K562 (cell line): Measurements from ENCODE around the gene HBG1. TPM values are rescaled to one million over a fixed set of nuclear protein-coding genes. Genes with fewer than 3 reads are reported as not detected.

Source experiments
- ATAC-seq: fragments of 200-7000 bp; cut with Tn5 transposase; 3 replicates; pipeline ENCODE4 v1.9.1; 2020; ENCODE audit warnings: moderate library complexity
- BruUV-seq: library from RNA; stranded (reverse); fragments of 400-500 nt; replicated peaks from 2 replicates; lab custom pipeline; 2021; lab: Mats Ljungman, UMichigan
- CTCF ChIA-PET: fragments of 300-600 bp; formaldehyde crosslinking; extraction: SDS; loops from one replicate; lab custom pipeline; 2021; ENCODE audit warnings: low intra/inter-chr PET ratio; lab: Yijun Ruan, JAX
- POLR2A ChIA-PET: fragments of 300-600, 350-650 bp; sonication (Branson Sonifier 250); formaldehyde crosslinking; extraction: SDS; loops from one replicate; lab custom pipeline; 2021; ENCODE audit warnings: antibody characterized with exemption, inconsistent platforms; lab: Yijun Ruan, JAX
- DNase-seq, 4 experiments: peaks; one replicate each; pipeline versions ENCODE4 v3.0.0 to v3.0.0-alpha.2; 2011 to 2018; ENCODE audit warnings: low spot score in 3 of 4, mixed read lengths in 3 of 4; ENCODE audit errors: extremely low read depth in 1 of 4
- FAIRE-seq: peaks from 2 replicates; lab custom pipeline; 2011; peaks lifted over from hg19 to GRCh38; lab: Jason Lieb, UNC
- H2AFZ ChIP-seq: 2 replicates; pipeline ENCODE4 v1.6.0; 2011; ENCODE audit warnings: low read depth, low read length, control low read depth, inconsistent platforms
- H3K27ac ChIP-seq: fragments of 200-600 bp; 3 replicates; pipeline ENCODE4 v1.8.0; 2011; ENCODE audit warnings: low read depth, mild to moderate bottlenecking, control low read depth, inconsistent platforms, low read length, moderate library complexity, mixed read lengths; ENCODE audit errors: extremely low read depth
- H3K27me3 ChIP-seq, 2 experiments: fragments of 300-600 bp in 1 of 2; 2 replicates in 1 of 2; 3 replicates in 1 of 2; pipeline versions ENCODE4 v1.6.0 to v1.8.0; 2011; ENCODE audit warnings: inconsistent platforms in 2 of 2, low read length in 2 of 2, mild to moderate bottlenecking in 1 of 2, mixed read lengths in 1 of 2, moderate library complexity in 1 of 2; ENCODE audit not compliant: control insufficient read depth in 2 of 2, insufficient read depth in 2 of 2
- H3K36me3 ChIP-seq: fragments of 300-600 bp; 3 replicates; pipeline ENCODE4 v1.8.0; 2011; ENCODE audit warnings: mild to moderate bottlenecking, low read length, inconsistent platforms; ENCODE audit not compliant: control insufficient read depth, insufficient read depth
- H3K4me1 ChIP-seq, 2 experiments: fragments of 200-600 bp in 1 of 2; replicated peaks in 1 of 2; 2 replicates in 1 of 2; 3 replicates in 1 of 2; pipeline versions ENCODE4 v1.5.1 to v1.8.0; 2011; ENCODE audit warnings: inconsistent platforms in 2 of 2, low read length in 2 of 2, mild to moderate bottlenecking in 1 of 2, mixed read lengths in 1 of 2, moderate library complexity in 1 of 2; ENCODE audit not compliant: control insufficient read depth in 2 of 2, insufficient read depth in 2 of 2
- H3K4me2 ChIP-seq: 2 replicates; pipeline ENCODE4 v1.6.1; 2011; ENCODE audit warnings: low read length, control low read depth, inconsistent platforms, mixed read lengths; ENCODE audit not compliant: insufficient read depth
- H3K4me3 ChIP-seq: fragments of 200-600 bp; sonication (generic), shearing (Covaris generic); 2 replicates; pipeline ENCODE4 v1.5.1; 2016; ENCODE audit warnings: control low read depth, inconsistent platforms
- H3K79me2 ChIP-seq: fragments of 200-600 bp; 3 replicates; pipeline ENCODE4 v1.8.0; 2011; ENCODE audit warnings: low read length, inconsistent platforms; ENCODE audit not compliant: control insufficient read depth, insufficient read depth
- H3K9ac ChIP-seq, 2 experiments: 2 replicates each; pipeline versions ENCODE4 v1.6.0 to v1.6.1; 2011; ENCODE audit warnings: low read depth in 2 of 2, low read length in 2 of 2, control low read depth in 1 of 2, inconsistent platforms in 1 of 2, mild to moderate bottlenecking in 1 of 2, mixed read lengths in 1 of 2; ENCODE audit not compliant: insufficient read depth in 1 of 2
- H3K9me1 ChIP-seq: one replicate; pipeline ENCODE4 v1.6.0; 2011; ENCODE audit warnings: inconsistent platforms, mild to moderate bottlenecking, low read length, moderate library complexity; ENCODE audit not compliant: control insufficient read depth, insufficient read depth
- H3K9me3 ChIP-seq: replicated peaks from 2 replicates; pipeline ENCODE4 v1.5.1; 2011; ENCODE audit warnings: low read depth, low read length, inconsistent platforms; ENCODE audit not compliant: control insufficient read depth, insufficient read depth
- H4K20me1 ChIP-seq: replicated peaks from 2 replicates; pipeline ENCODE4 v1.6.1; 2011; ENCODE audit warnings: low read length, inconsistent platforms, mixed read lengths; ENCODE audit not compliant: control insufficient read depth, insufficient read depth
- BCOR ChIP-seq: fragments of 450-650 bp; IDR thresholded peaks from 2 replicates; pipeline ENCODE4 v1.6.1; 2016
- COPS2 ChIP-seq: fragments of 450-650 bp; conservative IDR thresholded peaks from 2 replicates; pipeline ENCODE4 v1.6.1; 2016; ENCODE audit warnings: mild to moderate bottlenecking, moderate library complexity
- MXD1 ChIP-seq: fragments of 250-450 bp; sonication (Bioruptor Pico); IDR thresholded peaks from 2 replicates; pipeline ENCODE4 v1.8.0; 2021; ENCODE audit warnings: borderline replicate concordance, mild to moderate bottlenecking, moderate library complexity; ENCODE audit not compliant: poor library complexity, severe bottlenecking
- NR1H2 ChIP-seq: sonication (generic); formaldehyde crosslinking; IDR thresholded peaks from 2 replicates; pipeline ENCODE4 v1.4.0; 2020; ENCODE audit warnings: mild to moderate bottlenecking, missing genetic modification reagents
- RBBP5 ChIP-seq: fragments of 200-600 bp; sonication (generic); IDR thresholded peaks from 2 replicates; pipeline ENCODE4 v1.6.1; 2012; ENCODE audit warnings: borderline replicate concordance, mild to moderate bottlenecking, low read length, control low read depth, inconsistent platforms; ENCODE audit not compliant: insufficient read depth, poor library complexity, severe bottlenecking
- SP2 ChIP-seq: IDR thresholded peaks from 2 replicates; pipeline ENCODE4 v1.6.1; 2011; ENCODE audit warnings: mild to moderate bottlenecking, low read depth, low read length, moderate library complexity; ENCODE audit not compliant: poor library complexity, severe bottlenecking; ENCODE audit errors: extremely low read depth
- STAT5A ChIP-seq: IDR thresholded peaks from 2 replicates; pipeline ENCODE4 v1.6.1; 2012; ENCODE audit warnings: low read length, inconsistent platforms, borderline replicate concordance
- TCFL5 ChIP-seq: fragments of 250-450 bp; sonication (Bioruptor Pico); conservative IDR thresholded peaks from 2 replicates; pipeline ENCODE4 v1.6.1; 2021; ENCODE audit warnings: mild to moderate bottlenecking, moderate library complexity, matching md5 sums
- ZNF311 ChIP-seq: fragments of 250-450 bp; sonication (Bioruptor Pico); IDR thresholded peaks from 2 replicates; pipeline ENCODE4 v1.4.0; 2020; ENCODE audit warnings: mild to moderate bottlenecking, moderate library complexity
- ZNF644 ChIP-seq: fragments of 200-800 bp; sonication (Bioruptor generic); IDR thresholded peaks from 2 replicates; pipeline ENCODE4 v1.6.1; 2016; ENCODE audit warnings: low read depth, missing genetic modification characterization, missing compliant biosample characterization
- WGBS: fragments of 100-300 bp; shearing (Covaris generic); methylation state at CpG from one replicate; pipeline ENCODE4 v1.1.6; 2016; ENCODE audit warnings: low coverage, mixed read lengths; ENCODE audit not compliant: insufficient coverage; ENCODE audit errors: missing lambda C conversion rate; 5-methylcytosine and 5-hydroxymethylcytosine counted together
- in situ Hi-C: fragments of 300-500 bp; cut with MboI; formaldehyde crosslinking; loops from 4 replicates; pipeline ENCODE4 v1.15.0; 2018; ENCODE audit warnings: inconsistent platforms, mixed read lengths
- intact Hi-C: fragments of 100-400 bp; cut with micrococcal nuclease; formaldehyde crosslinking; loops from 2 replicates; pipeline ENCODE4 v1.14.2; 2022
- polyA plus RNA-seq, 8 experiments: library from polyadenylated mRNA; depleted of rRNA in 4 of 8; stranded (reverse) in 5 of 8; unstranded in 3 of 8; fragments of >200 nt; fragmentation: Nextera tagmentation in 2 of 8; fragmentation: Illumina TruSeq in 1 of 8; extraction: Ambion mirVana in 2 of 8; extraction: Trizol in 1 of 8; gene quantifications; 2 replicates each; pipeline versions ENCODE4 v1.2.1 to v1.2.3, GENCODE V29; 2011 to 2014; ENCODE audit warnings: inconsistent platforms in 1 of 8, missing spikeins in 1 of 8
- total RNA-seq, 7 experiments: library from RNA; depleted of rRNA in 6 of 7; stranded (reverse); fragments of >200 nt in 6 of 7; fragmentation: Illumina TruSeq in 2 of 7; extraction: Trizol in 2 of 7; gene quantifications; 2 replicates each; pipeline versions ENCODE4 v1.2.1 to v1.2.3, GENCODE V29; 2011 to 2021; ENCODE audit warnings: low replicate concordance in 1 of 7
- TF ChIP-seq, protein P1 (sequence below): fragments of 250-450 bp; sonication (Bioruptor Pico); IDR thresholded peaks from 2 replicates; pipeline ENCODE4 v1.4.0; 2020; ENCODE audit warnings: mild to moderate bottlenecking, moderate library complexity, borderline replicate concordance
- TF ChIP-seq, protein P2 (sequence below): fragments of 250-450 bp; sonication (Bioruptor Pico); IDR thresholded peaks from 2 replicates; pipeline ENCODE4 v1.5.0; 2020; ENCODE audit warnings: mild to moderate bottlenecking
- TF ChIP-seq, protein P3 (sequence below): sonication (generic); formaldehyde crosslinking; IDR thresholded peaks from 2 replicates; pipeline ENCODE4 v1.8.1; 2023; ENCODE audit warnings: mild to moderate bottlenecking, missing genetic modification reagents, moderate library complexity

HBG1 gene
- total and polyA plus RNA-seq, 9 of the 15 experiments (the other 6 are each of a cell fraction or from before 2014, with no cell fraction given): 1,066 to 16,338 (median 4,898) TPM

- H2AFZ ChIP-seq: no peak overlapping the region
- peak overlapping the region; percentile 80 for H3K4me2 ChIP-seq
- TF ChIP-seq COPS2: no peak
- TF ChIP-seq, protein P1, sequence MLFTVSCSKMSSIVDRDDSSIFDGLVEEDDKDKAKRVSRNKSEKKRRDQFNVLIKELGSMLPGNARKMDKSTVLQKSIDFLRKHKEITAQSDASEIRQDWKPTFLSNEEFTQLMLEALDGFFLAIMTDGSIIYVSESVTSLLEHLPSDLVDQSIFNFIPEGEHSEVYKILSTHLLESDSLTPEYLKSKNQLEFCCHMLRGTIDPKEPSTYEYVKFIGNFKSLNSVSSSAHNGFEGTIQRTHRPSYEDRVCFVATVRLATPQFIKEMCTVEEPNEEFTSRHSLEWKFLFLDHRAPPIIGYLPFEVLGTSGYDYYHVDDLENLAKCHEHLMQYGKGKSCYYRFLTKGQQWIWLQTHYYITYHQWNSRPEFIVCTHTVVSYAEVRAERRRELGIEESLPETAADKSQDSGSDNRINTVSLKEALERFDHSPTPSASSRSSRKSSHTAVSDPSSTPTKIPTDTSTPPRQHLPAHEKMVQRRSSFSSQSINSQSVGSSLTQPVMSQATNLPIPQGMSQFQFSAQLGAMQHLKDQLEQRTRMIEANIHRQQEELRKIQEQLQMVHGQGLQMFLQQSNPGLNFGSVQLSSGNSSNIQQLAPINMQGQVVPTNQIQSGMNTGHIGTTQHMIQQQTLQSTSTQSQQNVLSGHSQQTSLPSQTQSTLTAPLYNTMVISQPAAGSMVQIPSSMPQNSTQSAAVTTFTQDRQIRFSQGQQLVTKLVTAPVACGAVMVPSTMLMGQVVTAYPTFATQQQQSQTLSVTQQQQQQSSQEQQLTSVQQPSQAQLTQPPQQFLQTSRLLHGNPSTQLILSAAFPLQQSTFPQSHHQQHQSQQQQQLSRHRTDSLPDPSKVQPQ: no peak
- TF ChIP-seq MXD1 (CRISPR knock-in tag): no peak
- TF ChIP-seq ZNF311 (CRISPR knock-in tag): peak; percentile 27; the same call in 1 of the 2 replicates
- TF ChIP-seq, protein P2, sequence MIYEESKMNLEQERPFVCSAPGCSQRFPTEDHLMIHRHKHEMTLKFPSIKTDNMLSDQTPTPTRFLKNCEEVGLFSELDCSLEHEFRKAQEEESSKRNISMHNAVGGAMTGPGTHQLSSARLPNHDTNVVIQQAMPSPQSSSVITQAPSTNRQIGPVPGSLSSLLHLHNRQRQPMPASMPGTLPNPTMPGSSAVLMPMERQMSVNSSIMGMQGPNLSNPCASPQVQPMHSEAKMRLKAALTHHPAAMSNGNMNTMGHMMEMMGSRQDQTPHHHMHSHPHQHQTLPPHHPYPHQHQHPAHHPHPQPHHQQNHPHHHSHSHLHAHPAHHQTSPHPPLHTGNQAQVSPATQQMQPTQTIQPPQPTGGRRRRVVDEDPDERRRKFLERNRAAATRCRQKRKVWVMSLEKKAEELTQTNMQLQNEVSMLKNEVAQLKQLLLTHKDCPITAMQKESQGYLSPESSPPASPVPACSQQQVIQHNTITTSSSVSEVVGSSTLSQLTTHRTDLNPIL (CRISPR knock-in tag): no peak
- no peak for TF ChIP-seq SP2
- no peak for TF ChIP-seq NR1H2 (CRISPR knock-in tag)
- TF ChIP-seq TCFL5 (CRISPR knock-in tag): no peak
- TF ChIP-seq, protein P3, sequence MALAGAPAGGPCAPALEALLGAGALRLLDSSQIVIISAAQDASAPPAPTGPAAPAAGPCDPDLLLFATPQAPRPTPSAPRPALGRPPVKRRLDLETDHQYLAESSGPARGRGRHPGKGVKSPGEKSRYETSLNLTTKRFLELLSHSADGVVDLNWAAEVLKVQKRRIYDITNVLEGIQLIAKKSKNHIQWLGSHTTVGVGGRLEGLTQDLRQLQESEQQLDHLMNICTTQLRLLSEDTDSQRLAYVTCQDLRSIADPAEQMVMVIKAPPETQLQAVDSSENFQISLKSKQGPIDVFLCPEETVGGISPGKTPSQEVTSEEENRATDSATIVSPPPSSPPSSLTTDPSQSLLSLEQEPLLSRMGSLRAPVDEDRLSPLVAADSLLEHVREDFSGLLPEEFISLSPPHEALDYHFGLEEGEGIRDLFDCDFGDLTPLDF (CRISPR knock-in tag): no peak
- no peak for TF ChIP-seq STAT5A
- TF ChIP-seq BCOR: no peak
- TF ChIP-seq ZNF644 (tag): peak; percentile 30; the same call in 1 of the 2 replicates
- TF ChIP-seq RBBP5: peak; percentile 37
- no peaks in the 10 kb centered on the region for H3K27me3 ChIP-seq
- H3K79me2 ChIP-seq: peaks cover 95% of the 10 kb centered on the region
- 23% methylated on average over 4 of the region's 4 CpGs for WGBS
- intact Hi-C loops: loop anchor here (10.0 kb wide), 2 partner anchors 219 to 309 kb away; partner anchors contain the start of genes TRIM6 and UBQLN3
- H3K9me3 ChIP-seq: no peaks in the 10 kb centered on the region
- H3K4me3 ChIP-seq: no peak overlapping the region
- BruUV-seq: no TSS peak
- no peaks in the 10 kb centered on the region for H3K9me1 ChIP-seq
- CTCF ChIA-PET: interaction anchor here (0.8 kb wide), 1 partner anchor 81 kb away, joined by 4 read pairs; no protein-coding TSS in a partner anchor
- POLR2A ChIA-PET: interaction anchor here (0.9 to 6.4 kb wide), 6 partner anchors 8 to 38 kb away, joined by 3 to 40 read pairs (median 4); partner anchors contain the start of gene HBE1
- ATAC-seq (no peak), FAIRE-seq (no peak), DNase-seq (no peak)
- peaks cover 21 to 86% of the 10 kb centered on the region in 2 experiments; a peak in 4 of 5 replicates for H3K4me1 ChIP-seq
- H3K27ac ChIP-seq: peak overlapping the region; percentile 77
- no peaks in the 10 kb centered on the region for H4K20me1 ChIP-seq
- in situ Hi-C loops: loop anchor here (5.0 kb wide), 2 partner anchors 44 to 164 kb away; no protein-coding TSS in a partner anchor
- peaks cover 29% of the 10 kb centered on the region for H3K36me3 ChIP-seq
- peak overlapping the region in 1 of 2 experiments; percentile 56; a peak in 2 of 4 replicates for H3K9ac ChIP-seq
Measured at GRCh38 chr11:5285703-5286340, 36.2 kb upstream of the HBG1 start.
